Body of pancreas (tissue), 4 donors: ENCODE data around the gene ZNF407. TPM values are rescaled to one million over a fixed set of nuclear protein-coding genes. Genes with fewer than 3 reads are reported as not detected.
"Not testable (repeated sequence)": the region's sequence is repeated elsewhere in the genome, so short reads cannot be mapped to it uniquely, and the experiment has no call there.

Experiments used
- ATAC-seq: fragments of 150-250 bp; one replicate; pipeline ENCODE4 v1.9.1; 2016
- DNase-seq, 4 donors: peaks; one replicate each; pipeline ENCODE4 v3.0.0-alpha.2; 2019
- H3K27ac ChIP-seq, 4 donors: fragments of 200-600 bp; sonication (generic); 1 replicate in 3 of 4; 2 replicates in 1 of 4; pipeline versions ENCODE4 v1.5.1 to v1.6.1; 2016 to 2019; ENCODE audit warnings: mild to moderate bottlenecking in 1 of 4, mixed read lengths in 1 of 4, moderate library complexity in 1 of 4
- H3K27me3 ChIP-seq, 2 donors: fragments of 200-600 bp; sonication (generic); one replicate each; pipeline ENCODE4 v1.6.0; 2016; ENCODE audit warnings: mild to moderate bottlenecking in 1 of 2
- H3K36me3 ChIP-seq, 2 donors: fragments of 200-600 bp; sonication (generic); replicated peaks in 1 of 2; 2 replicates each; pipeline ENCODE4 v1.5.1; 2016; ENCODE audit warnings: low read depth in 2 of 2; ENCODE audit not compliant: insufficient read depth in 1 of 2
- H3K4me1 ChIP-seq: fragments of 200-600 bp; sonication (generic); one replicate; pipeline ENCODE4 v1.6.0; 2016
- H3K4me3 ChIP-seq, 2 donors: fragments of 200-600 bp; sonication (generic); 1 replicate in 1 of 2; 2 replicates in 1 of 2; pipeline ENCODE4 v1.5.1; 2016 to 2019
- H3K9me3 ChIP-seq, 3 donors: fragments of 200-600 bp; sonication (generic); 1 replicate in 2 of 3; 2 replicates in 1 of 3; pipeline ENCODE4 v1.5.1; 2016
- CTCF ChIP-seq, 7 experiments: fragments of 450-650 bp in 4 of 7; fragments of 200-600 bp in 3 of 7; sonication (generic) in 3 of 7; IDR thresholded peaks; one replicate each; pipeline ENCODE4 v1.5.1; 2016 to 2019; ENCODE audit warnings: antibody characterized with exemption in 7 of 7
- POLR2A ChIP-seq, 3 donors: fragments of 450-650 bp; IDR thresholded peaks; one replicate each; pipeline ENCODE4 v1.6.1; 2016; ENCODE audit warnings: antibody characterized with exemption in 3 of 3, mild to moderate bottlenecking in 2 of 3
- WGBS, 2 donors: methylation state at CpG; one replicate each; pipeline ENCODE4 v1.1.5; 2017; 5-methylcytosine and 5-hydroxymethylcytosine counted together
- intact Hi-C: fragments of 100-400 bp; cut with DNase I; formaldehyde crosslinking; loops from one replicate; pipeline ENCODE4 v1.15.1; 2023
- total RNA-seq, 2 donors: library from RNA; depleted of rRNA; stranded (reverse); fragments of >200 nt; gene quantifications; one replicate each; pipeline ENCODE4 v1.1.0, GENCODE V29; 2016

The ZNF407 gene
- total RNA-seq, 2 donors from 2014 or later = 14.3 to 19.1 TPM

- Histone ChIP-seq H3K27me3 (no peaks in the 10 kb centered on the region), H3K27ac (no peak overlapping the region), H3K36me3 (no peaks in the 10 kb centered on the region), H3K4me1 (no peaks in the 10 kb centered on the region), H3K9me3 (no peaks in the 10 kb centered on the region), H3K4me3 (no peak overlapping the region)
- intact Hi-C loops = no loop called here
- ATAC-seq (no peak), DNase-seq (no peak)
- 74 to 82% methylated on average over 5 of the region's 5 CpGs for WGBS, 2 donors
- TF ChIP-seq POLR2A (IDR thresholded peaks at IDR 0.05) = no peak
- no peak for TF ChIP-seq CTCF (IDR thresholded peaks at IDR 0.05)
Measured at GRCh38 chr18:75076286-75076685, 478.6 kb downstream of the ZNF407 start.

- WGBS, 2 donors = 76 to 83% methylated on average over 8 of the region's 8 CpGs
- TF ChIP-seq CTCF (IDR thresholded peaks at IDR 0.05) = no peak
- no peak for TF ChIP-seq POLR2A (IDR thresholded peaks at IDR 0.05)
- H3K27ac ChIP-seq = no peak overlapping the region
- no peaks in the 10 kb centered on the region for H3K4me1 ChIP-seq
- no peaks in the 10 kb centered on the region for H3K9me3 ChIP-seq
- DNase-seq (no peak), ATAC-seq (no peak)
- intact Hi-C loops = no loop called here
- H3K27me3 ChIP-seq = no peaks in the 10 kb centered on the region
- H3K36me3 ChIP-seq = no peaks in the 10 kb centered on the region
- H3K4me3 ChIP-seq = no peak overlapping the region
Measured at GRCh38 chr18:75081486-75081885, 483.8 kb downstream of the ZNF407 start.

- Histone ChIP-seq H3K4me1 (no peaks in the 10 kb centered on the region), H3K4me3 (no peak overlapping the region), H3K27ac (no peak overlapping the region), H3K36me3 (no peaks in the 10 kb centered on the region), H3K27me3 (no peaks in the 10 kb centered on the region), H3K9me3 (no peaks in the 10 kb centered on the region)
- no peak for TF ChIP-seq CTCF (IDR thresholded peaks at IDR 0.05)
- TF ChIP-seq POLR2A (IDR thresholded peaks at IDR 0.05) = no peak
- intact Hi-C loops = no loop called here
- DNase-seq (no peak), ATAC-seq (no peak)
- WGBS, 2 donors = 95 to 100% methylated on average over 2 to 5 of the region's 5 CpGs
Measured at GRCh38 chr18:75083131-75083530, 485.5 kb downstream of the ZNF407 start.

- Histone ChIP-seq H3K27ac (no peak overlapping the region), H3K27me3 (no peaks in the 10 kb centered on the region), H3K9me3 (no peaks in the 10 kb centered on the region), H3K4me1 (no peaks in the 10 kb centered on the region), H3K36me3 (no peaks in the 10 kb centered on the region), H3K4me3 (no peak overlapping the region)
- intact Hi-C loops = no loop called here
- TF ChIP-seq POLR2A (IDR thresholded peaks at IDR 0.05) = no peak
- TF ChIP-seq CTCF (IDR thresholded peaks at IDR 0.05) = no peak
- DNase-seq (no peak), ATAC-seq (no peak)
- 75 to 76% methylated on average over 8 to 9 of the region's 9 CpGs for WGBS, 2 donors
Measured at GRCh38 chr18:75083761-75084160, 486.1 kb downstream of the ZNF407 start.

GRCh38 chr18:75085676-75086075 is 488.0 kb downstream of the ZNF407 start:
- intact Hi-C loops, ATAC-seq, H3K27me3 ChIP-seq, H3K4me3 ChIP-seq, H3K4me1 ChIP-seq, DNase-seq, H3K36me3 ChIP-seq, H3K9me3 ChIP-seq, H3K27ac ChIP-seq: not testable (repeated sequence)
- WGBS, 2 donors = 81 to 82% methylated on average over 8 of the region's 8 CpGs
